Measurements from ENCODE around the gene WDFY4. TPM values are rescaled to one million over a fixed set of nuclear protein-coding genes. Genes with fewer than 3 reads are reported as not detected.

The WDFY4 gene
- total RNA-seq, 1 experiment from 2014 or later, result not detected

DNA sequence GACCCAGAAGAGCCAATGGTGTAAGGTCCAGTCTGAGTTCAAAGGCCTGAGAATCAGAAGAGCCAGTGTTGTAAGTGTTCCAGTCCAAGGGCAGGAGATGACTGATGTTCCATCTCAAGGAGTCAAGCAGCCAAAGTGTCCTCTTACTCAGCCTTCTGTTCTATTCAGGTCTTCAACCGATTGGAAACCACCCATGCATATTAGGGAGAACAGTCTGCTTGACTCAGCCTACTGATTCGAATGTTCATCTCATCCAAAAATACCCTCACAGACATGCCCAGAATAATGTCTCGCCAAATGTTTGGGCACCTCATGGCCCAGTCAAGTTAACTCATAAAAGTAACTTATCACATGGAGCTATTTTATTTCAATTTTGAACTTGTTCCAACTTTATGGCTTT lies 2.9 kb upstream of the WDFY4 start:
- no peaks in the 10 kb centered on the region for H3K79me2 ChIP-seq (ENCODE audit: low read depth)
- H3K4me2 ChIP-seq, result no peak overlapping the region
- peaks cover 45% of the 10 kb centered on the region; the same call in 1 of the 2 replicates for H3K27me3 ChIP-seq (ENCODE audit: insufficient read depth, low read depth)
- H3F3A ChIP-seq (ENCODE audit: insufficient read depth, low read depth), result no peaks in the 10 kb centered on the region
- H2AFZ ChIP-seq, result no peak overlapping the region
- no peaks in the 10 kb centered on the region for H4K20me1 ChIP-seq (ENCODE audit: insufficient read depth)
- no peaks in the 10 kb centered on the region for H3K36me3 ChIP-seq (ENCODE audit: low read depth)
- intact Hi-C loops (cut with micrococcal nuclease; ENCODE audit: unreplicated experiment), result no loop called here
- H3K4me3 ChIP-seq, result no peak overlapping the region
- TF ChIP-seq EZH2 (IDR thresholded peaks at IDR 0.05; ENCODE audit: low read depth), result no peak
- TF ChIP-seq, protein P1, sequence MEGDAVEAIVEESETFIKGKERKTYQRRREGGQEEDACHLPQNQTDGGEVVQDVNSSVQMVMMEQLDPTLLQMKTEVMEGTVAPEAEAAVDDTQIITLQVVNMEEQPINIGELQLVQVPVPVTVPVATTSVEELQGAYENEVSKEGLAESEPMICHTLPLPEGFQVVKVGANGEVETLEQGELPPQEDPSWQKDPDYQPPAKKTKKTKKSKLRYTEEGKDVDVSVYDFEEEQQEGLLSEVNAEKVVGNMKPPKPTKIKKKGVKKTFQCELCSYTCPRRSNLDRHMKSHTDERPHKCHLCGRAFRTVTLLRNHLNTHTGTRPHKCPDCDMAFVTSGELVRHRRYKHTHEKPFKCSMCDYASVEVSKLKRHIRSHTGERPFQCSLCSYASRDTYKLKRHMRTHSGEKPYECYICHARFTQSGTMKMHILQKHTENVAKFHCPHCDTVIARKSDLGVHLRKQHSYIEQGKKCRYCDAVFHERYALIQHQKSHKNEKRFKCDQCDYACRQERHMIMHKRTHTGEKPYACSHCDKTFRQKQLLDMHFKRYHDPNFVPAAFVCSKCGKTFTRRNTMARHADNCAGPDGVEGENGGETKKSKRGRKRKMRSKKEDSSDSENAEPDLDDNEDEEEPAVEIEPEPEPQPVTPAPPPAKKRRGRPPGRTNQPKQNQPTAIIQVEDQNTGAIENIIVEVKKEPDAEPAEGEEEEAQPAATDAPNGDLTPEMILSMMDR (conservative IDR thresholded peaks at IDR 0.05), result no peak
- H3K4me1 ChIP-seq (replicated peaks; ENCODE audit: insufficient read depth), result no peaks in the 10 kb centered on the region
- POLR2A ChIA-PET (ENCODE audit: unreplicated experiment), result no interaction called here
- BruUV-seq (replicated peaks), result no TSS peak
- no peak for DNase-seq
- CTCF ChIA-PET, result no interaction called here
- H3K9me2 ChIP-seq (ENCODE audit: insufficient read depth), result no peaks in the 10 kb centered on the region
- 0 out of 2 replicates have a peak, but pooled peaks cover 5% of the 10 kb centered on the region for H3K9me3 ChIP-seq (ENCODE audit: insufficient read depth, low read depth)
- no peak overlapping the region for H3K27ac ChIP-seq

DNA sequence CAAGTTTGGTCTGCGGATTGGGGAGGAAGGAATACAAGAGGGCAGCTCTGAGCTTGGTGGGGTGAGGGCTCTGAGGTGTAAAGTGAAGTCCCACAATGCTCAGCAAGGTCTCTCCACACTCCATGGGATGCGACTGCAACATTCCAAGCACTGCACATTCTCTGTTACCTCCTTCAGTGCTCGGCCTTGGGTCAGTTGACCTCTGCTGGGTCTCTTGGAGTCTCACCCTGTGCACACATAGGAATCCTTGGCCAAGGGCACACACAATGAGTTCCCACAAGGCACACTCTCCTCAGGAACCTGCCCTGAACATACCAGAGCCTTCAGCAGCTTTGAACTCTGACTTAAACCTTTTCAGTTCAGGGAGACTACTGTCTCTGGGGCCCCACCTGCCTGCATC lies 2.4 kb upstream of the WDFY4 start:
- no peaks in the 10 kb centered on the region for H3K36me3 ChIP-seq (ENCODE audit: low read depth)
- no peaks in the 10 kb centered on the region for H3K4me1 ChIP-seq (replicated peaks; ENCODE audit: insufficient read depth)
- H3K27me3 ChIP-seq (ENCODE audit: insufficient read depth, low read depth), result peaks cover 46% of the 10 kb centered on the region; the same call in 1 of the 2 replicates
- ChIA-PET CTCF (no interaction called here), POLR2A (ENCODE audit: unreplicated experiment) (no interaction called here)
- H3K9me3 ChIP-seq (ENCODE audit: insufficient read depth, low read depth), result 0 out of 2 replicates have a peak, but pooled peaks cover 5% of the 10 kb centered on the region
- H3K4me2 ChIP-seq, result no peak overlapping the region
- TF ChIP-seq, protein P1 (conservative IDR thresholded peaks at IDR 0.05), result no peak
- TF ChIP-seq EZH2 (IDR thresholded peaks at IDR 0.05; ENCODE audit: low read depth), result no peak
- no peaks in the 10 kb centered on the region for H4K20me1 ChIP-seq (ENCODE audit: insufficient read depth)
- H2AFZ ChIP-seq, result no peak overlapping the region
- no peak overlapping the region for H3K27ac ChIP-seq
- no TSS peak for BruUV-seq (replicated peaks)
- intact Hi-C loops (cut with micrococcal nuclease; ENCODE audit: unreplicated experiment), result no loop called here
- H3K79me2 ChIP-seq (ENCODE audit: low read depth), result no peaks in the 10 kb centered on the region
- DNase-seq, result no peak
- no peak overlapping the region for H3K4me3 ChIP-seq
- no peaks in the 10 kb centered on the region for H3K9me2 ChIP-seq (ENCODE audit: insufficient read depth)
- no peaks in the 10 kb centered on the region for H3F3A ChIP-seq (ENCODE audit: insufficient read depth, low read depth)

DNA sequence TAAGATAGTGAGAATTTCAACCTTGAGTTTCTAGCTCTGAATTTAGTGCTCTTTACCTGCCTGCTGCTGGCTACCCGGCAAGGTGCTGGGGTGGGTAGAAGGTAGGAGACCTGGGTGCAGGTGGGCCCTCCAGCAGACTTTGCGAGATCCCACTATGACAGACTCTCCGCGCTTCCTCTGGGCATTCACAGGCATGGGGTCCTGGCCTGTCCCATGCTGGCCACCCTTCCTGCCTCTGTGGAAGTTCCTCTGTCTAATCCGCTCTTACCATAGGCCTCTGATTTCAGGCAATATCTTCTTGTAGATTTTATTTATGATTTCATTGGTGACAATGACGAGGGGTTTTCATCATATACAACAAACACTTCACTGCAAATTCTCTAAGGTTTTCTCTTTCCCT lies 1.2 kb upstream of the WDFY4 start:
- Histone ChIP-seq H3F3A (ENCODE audit: insufficient read depth, low read depth) (no peaks in the 10 kb centered on the region), H3K9me2 (ENCODE audit: insufficient read depth) (no peaks in the 10 kb centered on the region), H4K20me1 (ENCODE audit: insufficient read depth) (no peaks in the 10 kb centered on the region), H3K9me3 (ENCODE audit: insufficient read depth, low read depth) (no peaks in the 10 kb centered on the region), H3K27ac (no peak overlapping the region), H3K79me2 (ENCODE audit: low read depth) (no peaks in the 10 kb centered on the region), H2AFZ (no peak overlapping the region), H3K4me1 (replicated peaks; ENCODE audit: insufficient read depth) (no peaks in the 10 kb centered on the region), H3K36me3 (ENCODE audit: low read depth) (no peaks in the 10 kb centered on the region), H3K4me2 (no peak overlapping the region), H3K27me3 (ENCODE audit: insufficient read depth, low read depth) (peaks cover 53% of the 10 kb centered on the region; the same call in 1 of the 2 replicates), H3K4me3 (no peak overlapping the region)
- no peak for DNase-seq
- TF ChIP-seq, protein P1 (conservative IDR thresholded peaks at IDR 0.05), result no peak
- no peak for TF ChIP-seq EZH2 (IDR thresholded peaks at IDR 0.05; ENCODE audit: low read depth)
- no TSS peak for BruUV-seq (replicated peaks)
- intact Hi-C loops (cut with micrococcal nuclease; ENCODE audit: unreplicated experiment), result no loop called here
- CTCF ChIA-PET, result no interaction called here
- POLR2A ChIA-PET (ENCODE audit: unreplicated experiment), result no interaction called here

All from PC-9 (cell line).